Fibroblast of villous mesenchyme (primary cell): ENCODE data around the gene ADAM15. TPM values are rescaled to one million over a fixed set of nuclear protein-coding genes. Genes with fewer than 3 reads are reported as not detected.
A peak's percentile ranks its signal among the peaks of the same experiment; 100 is the strongest.

Experiments
- DNase-seq: peaks from one replicate; pipeline ENCODE4 v3.0.0-alpha.2; 2010; ENCODE audit warnings: low read depth
- H3K4me3 ChIP-seq: 2 replicates; pipeline ENCODE4 v1.5.1; 2011; ENCODE audit warnings: low read depth, mild to moderate bottlenecking, low read length
- CTCF ChIP-seq: IDR thresholded peaks from 2 replicates; pipeline ENCODE4 v1.5.1; 2012; ENCODE audit warnings: low read depth, mild to moderate bottlenecking, low read length; ENCODE audit not compliant: insufficient read depth
- total RNA-seq: library from RNA; depleted of rRNA; stranded (reverse); fragments of >200 nt; gene quantifications from 2 replicates; pipeline ENCODE4 v1.2.3, GENCODE V29; 2012

Gene ADAM15
- total RNA-seq, 1 donor, result 49.2 TPM

- no peak overlapping the region for H3K4me3 ChIP-seq
- no peak for TF ChIP-seq CTCF
- no peak for DNase-seq
Measured at GRCh38 chr1:155062151-155062686, 11.1 kb downstream of the ADAM15 start.

GRCh38 chr1:155062702-155063411, 11.7 kb downstream of the ADAM15 start:
- TF ChIP-seq CTCF, result peak; percentile 76
- DNase-seq, result peak; percentile 59
- peak overlapping the region; percentile 96 for H3K4me3 ChIP-seq

- DNase-seq, result peak; percentile 83
- TF ChIP-seq CTCF, result no peak
- H3K4me3 ChIP-seq, result peak within 1 kb of the TSS; percentile 96
Measured at GRCh38 chr1:155063550-155064110, 12.5 kb downstream of the ADAM15 start, which contains the start of gene EFNA4. TSS of gene EFNA4 (plus strand) at chr1:155063740. CDS start at chr1:155063824, 84 bp downstream.

- peak; percentile 17 for DNase-seq
- H3K4me3 ChIP-seq, result peak overlapping the region; percentile 96
- no peak for TF ChIP-seq CTCF
Measured at GRCh38 chr1:155064111-155064831, 13.2 kb downstream of the ADAM15 start.

- DNase-seq, result no peak
- TF ChIP-seq CTCF, result no peak
Measured at GRCh38 chr1:155064832-155065429, 13.8 kb downstream of the ADAM15 start.

GRCh38 chr1:155066777-155067176, 15.7 kb downstream of the ADAM15 start:
- no peak for DNase-seq
- no peak for TF ChIP-seq CTCF
- H3K4me3 ChIP-seq, result no peak overlapping the region

More at GRCh38 chr1:155064832-155065429, 13.8 kb downstream of the ADAM15 start:
- no peak overlapping the region for H3K4me3 ChIP-seq
